Ishikawa (cell line): Measurements from ENCODE around the gene LPP.

Experiments
- CEBPB ChIP-seq: IDR thresholded peaks from 2 replicates; pipeline ENCODE4 v1.6.1; 2012
- CREB1 ChIP-seq: IDR thresholded peaks from 2 replicates; pipeline ENCODE4 v1.6.1; 2012; ENCODE audit warnings: low read depth
- EGR1 ChIP-seq: IDR thresholded peaks from 2 replicates; pipeline ENCODE4 v1.6.1; 2012
- EP300 ChIP-seq: IDR thresholded peaks from 2 replicates; pipeline ENCODE4 v1.6.1; 2012; ENCODE audit warnings: borderline replicate concordance
- FOXM1 ChIP-seq: IDR thresholded peaks from 2 replicates; pipeline ENCODE4 v1.6.1; 2012; ENCODE audit warnings: low read depth, borderline replicate concordance
- MAX ChIP-seq: IDR thresholded peaks from 2 replicates; pipeline ENCODE4 v1.6.1; 2012
- NFIC ChIP-seq: IDR thresholded peaks from 2 replicates; pipeline ENCODE4 v1.6.1; 2012
- RAD21 ChIP-seq: IDR thresholded peaks from 2 replicates; pipeline ENCODE4 v1.6.1; 2012; ENCODE audit warnings: low read depth
- REST ChIP-seq: IDR thresholded peaks from 2 replicates; pipeline ENCODE4 v1.6.1; 2012; ENCODE audit warnings: low read depth, mild to moderate bottlenecking
- TAF1 ChIP-seq: IDR thresholded peaks from 2 replicates; pipeline ENCODE4 v1.6.1; 2012; ENCODE audit warnings: low read depth, mild to moderate bottlenecking
- TCF12 ChIP-seq: IDR thresholded peaks from 2 replicates; pipeline ENCODE4 v1.6.1; 2012; ENCODE audit warnings: low read depth
- TEAD4 ChIP-seq: IDR thresholded peaks from 2 replicates; pipeline ENCODE4 v1.6.1; 2012
- USF1 ChIP-seq: IDR thresholded peaks from 2 replicates; pipeline ENCODE4 v1.6.1; 2012
- YY1 ChIP-seq: IDR thresholded peaks from 2 replicates; pipeline ENCODE4 v1.6.1; 2012; ENCODE audit warnings: low read depth
- ZBTB7A ChIP-seq: IDR thresholded peaks from 2 replicates; pipeline ENCODE4 v1.6.1; 2012; ENCODE audit warnings: low read depth

The LPP gene

GRCh38 chr3:188191460-188191859 is 37.5 kb downstream of the LPP start:
- TF ChIP-seq TEAD4 (no peak), ZBTB7A (no peak), RAD21 (no peak), FOXM1 (no peak), CEBPB (no peak), REST (no peak), EGR1 (no peak), YY1 (no peak), CREB1 (no peak), TAF1 (no peak), EP300 (no peak), MAX (no peak), NFIC (no peak), TCF12 (no peak), USF1 (no peak)

GRCh38 chr3:188192034-188192433 is 38.1 kb downstream of the LPP start:
- no peak for TF ChIP-seq FOXM1
- TF ChIP-seq RAD21: no peak

- no peak for TF ChIP-seq TCF12
- no peak for TF ChIP-seq TEAD4
- no peak for TF ChIP-seq EP300
- no peak for TF ChIP-seq REST
- TF ChIP-seq MAX: no peak
- TF ChIP-seq FOXM1: no peak
- no peak for TF ChIP-seq NFIC
- no peak for TF ChIP-seq CREB1
- TF ChIP-seq EGR1: no peak
- no peak for TF ChIP-seq USF1
- no peak for TF ChIP-seq TAF1
- TF ChIP-seq RAD21: no peak
- no peak for TF ChIP-seq CEBPB
These were observed 40.4 kb downstream of the LPP start for GRCh38 chr3:188194332-188194731.

GRCh38 chr3:188196232-188196990 is 42.5 kb downstream of the LPP start:
- no peak for TF ChIP-seq TAF1
- no peak for TF ChIP-seq CREB1
- no peak for TF ChIP-seq EP300
- no peak for TF ChIP-seq CEBPB
- no peak for TF ChIP-seq EGR1
- TF ChIP-seq USF1: no peak
- no peak for TF ChIP-seq MAX
- TF ChIP-seq YY1: no peak
- no peak for TF ChIP-seq TCF12
- no peak for TF ChIP-seq RAD21
- no peak for TF ChIP-seq NFIC
- TF ChIP-seq ZBTB7A: no peak
- no peak for TF ChIP-seq REST
- TF ChIP-seq FOXM1: no peak
- TF ChIP-seq TEAD4: no peak
